HG02981 (cell line): ENCODE data around the gene MYBPC1.

Experiments used
- ATAC-seq: cut with Tn5 transposase; IDR thresholded peaks from one replicate; pipeline ENCODE4 v1.9.1; 2021; ENCODE audit warnings: mild to moderate bottlenecking, moderate library complexity; ENCODE audit not compliant: unreplicated experiment

MYBPC1 gene

GRCh38 chr12:101694297-101694848 is 99.6 kb downstream of the MYBPC1 start:
- ATAC-seq = no peak

GRCh38 chr12:101694986-101695385 is 100.2 kb downstream of the MYBPC1 start:
- no peak for ATAC-seq

GRCh38 chr12:101695706-101696105 is 100.9 kb downstream of the MYBPC1 start:
- ATAC-seq = no peak

GRCh38 chr12:101696251-101697196 is 101.8 kb downstream of the MYBPC1 start:
- ATAC-seq = peak; percentile 30

GRCh38 chr12:101697197-101697929 is 102.6 kb downstream of the MYBPC1 start, which contains the start of gene CHPT1:
Gene CHPT1, plus strand, starts transcription at chr12:101697640. Its CDS starts 222 bp downstream, at chr12:101697862.
- peak; percentile 59 for ATAC-seq

GRCh38 chr12:101697930-101698799 is 103.4 kb downstream of the MYBPC1 start:
- ATAC-seq = peak; percentile 29

GRCh38 chr12:101698800-101699347 is 104.1 kb downstream of the MYBPC1 start:
- no peak for ATAC-seq

GRCh38 chr12:101700299-101700820 is 105.6 kb downstream of the MYBPC1 start:
- ATAC-seq = no peak

GRCh38 chr12:101703487-101703886 is 108.7 kb downstream of the MYBPC1 start:
- no peak for ATAC-seq

GRCh38 chr12:101706403-101706802 is 111.6 kb downstream of the MYBPC1 start:
- ATAC-seq = no peak

- no peak for ATAC-seq
Observed at GRCh38 chr12:101707131-101707782, 112.5 kb downstream of the MYBPC1 start.

GRCh38 chr12:101710288-101710687 is 115.5 kb downstream of the MYBPC1 start:
- ATAC-seq = no peak

- ATAC-seq = no peak
Observed at GRCh38 chr12:101713059-101713682, 118.4 kb downstream of the MYBPC1 start.

- ATAC-seq = no peak
Observed at GRCh38 chr12:101713930-101714329, 119.2 kb downstream of the MYBPC1 start.

GRCh38 chr12:101714877-101715444 is 120.2 kb downstream of the MYBPC1 start:
- ATAC-seq = no peak

- ATAC-seq = no peak
Observed at GRCh38 chr12:101719566-101719965, 124.8 kb downstream of the MYBPC1 start.

GRCh38 chr12:101720118-101720517 is 125.3 kb downstream of the MYBPC1 start:
- ATAC-seq = no peak

GRCh38 chr12:101722392-101722791 is 127.6 kb downstream of the MYBPC1 start:
- ATAC-seq = no peak

GRCh38 chr12:101727098-101727497 is 132.3 kb downstream of the MYBPC1 start:
- no peak for ATAC-seq
